NCI-H774 (cell line): Measurements from ENCODE around the gene ZFYVE28.

Source experiments
- DNase-seq: peaks from one replicate; lab custom pipeline; 2025; lab: John Stamatoyannopoulos, UW

Gene ZFYVE28

GRCh38 chr4:2331519-2332200 lies 86.8 kb downstream of the ZFYVE28 start:
- DNase-seq = no peak

DNA sequence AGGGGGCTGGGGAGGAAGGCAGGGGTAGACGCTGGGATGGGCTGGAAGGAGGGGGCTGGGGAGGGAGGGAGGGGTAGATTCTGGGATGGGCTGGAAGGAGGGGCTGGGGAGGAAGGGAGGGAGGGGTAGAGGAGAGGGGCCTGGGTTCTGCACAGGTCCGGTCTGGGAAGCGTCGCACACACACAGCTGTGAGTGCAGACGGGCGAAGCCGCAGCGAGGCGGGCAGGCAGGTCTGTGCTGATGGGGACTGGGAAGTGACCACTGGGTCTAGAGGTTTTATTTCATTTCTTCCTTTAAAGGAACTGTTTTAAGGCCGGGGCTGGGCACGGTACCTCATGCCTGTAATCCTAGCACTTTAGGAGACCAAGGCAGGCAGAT lies 87.4 kb downstream of the ZFYVE28 start:
- DNase-seq = no peak

GRCh38 chr4:2330091-2331042 lies 88.1 kb downstream of the ZFYVE28 start:
- no peak for DNase-seq

DNA sequence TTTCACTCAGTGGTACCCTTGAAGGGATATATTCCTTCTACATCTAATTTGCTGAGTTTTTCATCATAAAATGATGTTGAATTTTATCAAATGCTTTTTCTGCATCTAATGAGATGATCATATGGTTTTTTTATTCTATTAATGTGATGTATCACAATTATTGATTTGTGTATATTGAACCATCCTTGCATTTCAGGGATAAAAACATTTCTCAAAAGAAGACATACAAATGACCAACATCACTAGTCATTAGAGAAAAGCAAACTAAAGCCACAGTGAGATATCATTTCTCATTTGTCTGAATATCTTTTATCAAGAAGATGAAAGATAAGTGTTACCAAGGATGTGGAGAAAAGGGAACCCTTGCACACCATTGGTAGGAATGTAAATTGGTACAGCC lies 90.9 kb downstream of the ZFYVE28 start:
- no peak for DNase-seq

DNA sequence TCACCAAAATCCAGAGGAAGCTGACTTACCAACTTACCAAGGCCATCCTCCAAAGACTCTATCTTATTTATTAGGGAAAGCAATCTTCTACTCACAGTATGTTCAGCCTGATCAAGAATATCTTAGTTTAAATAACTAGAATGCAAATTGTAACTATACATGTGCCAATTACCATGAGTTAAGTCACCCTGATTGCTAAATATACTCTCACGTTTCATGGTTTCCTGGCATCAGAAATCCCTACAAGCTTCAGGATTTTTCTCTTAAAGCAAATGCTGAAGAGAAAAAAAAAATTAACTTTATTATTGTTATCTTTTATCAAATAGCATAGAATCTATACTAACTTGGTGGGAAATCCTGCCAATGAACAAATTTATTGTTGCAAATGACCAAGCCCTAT lies 93.6 kb downstream of the ZFYVE28 start:
- no peak for DNase-seq

GRCh38 chr4:2322841-2323240 lies 95.6 kb downstream of the ZFYVE28 start:
- no peak for DNase-seq

- no peak for DNase-seq
Observed at GRCh38 chr4:2322227-2322626, 96.2 kb downstream of the ZFYVE28 start.

DNA sequence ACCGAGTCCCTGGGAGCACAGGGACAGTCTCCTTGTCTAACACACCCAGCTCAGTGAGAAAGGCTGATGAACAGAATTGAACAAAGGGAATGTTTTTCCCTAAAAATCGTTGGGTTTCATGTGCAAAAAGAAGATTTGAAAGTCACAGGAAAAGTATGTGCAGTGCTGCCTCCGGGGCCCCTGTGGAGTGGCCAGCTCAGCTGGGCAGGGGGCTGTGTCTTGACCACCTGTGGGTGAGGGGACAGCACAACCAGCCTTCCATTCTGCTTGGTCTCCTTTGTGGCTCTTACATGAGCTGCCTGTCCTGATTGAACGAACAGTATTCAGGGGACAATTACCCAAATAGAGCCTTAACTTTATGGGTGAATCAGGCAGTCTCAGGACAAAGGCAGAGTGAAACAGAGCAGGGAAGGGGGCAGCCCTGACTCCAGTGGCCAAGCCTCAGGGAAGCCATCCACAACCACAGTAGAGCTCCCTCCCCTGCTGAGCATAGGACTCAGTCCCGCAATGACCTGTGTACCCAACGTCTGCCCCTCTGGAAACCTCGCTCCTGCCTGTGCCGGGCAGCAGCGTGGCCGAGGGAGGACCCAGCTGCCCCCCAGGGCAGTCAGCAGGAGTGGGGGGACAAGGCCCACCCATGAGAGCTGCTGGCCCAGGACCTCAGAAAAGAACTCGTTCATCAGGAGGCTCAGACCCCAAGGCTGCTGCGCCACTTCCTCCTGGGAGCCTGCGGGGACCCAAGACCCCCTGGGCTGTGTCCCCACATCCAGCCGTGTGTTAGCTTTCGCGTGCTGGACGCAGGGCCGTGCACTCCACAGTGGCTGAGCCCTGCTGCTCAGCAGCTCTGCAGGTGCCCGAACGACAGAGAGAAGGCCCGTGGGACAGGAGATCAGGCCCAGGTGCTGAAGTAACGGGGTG lies 96.9 kb downstream of the ZFYVE28 start:
- no peak for DNase-seq

- DNase-seq = no peak
Observed at GRCh38 chr4:2320746-2321145, 97.7 kb downstream of the ZFYVE28 start.

DNA sequence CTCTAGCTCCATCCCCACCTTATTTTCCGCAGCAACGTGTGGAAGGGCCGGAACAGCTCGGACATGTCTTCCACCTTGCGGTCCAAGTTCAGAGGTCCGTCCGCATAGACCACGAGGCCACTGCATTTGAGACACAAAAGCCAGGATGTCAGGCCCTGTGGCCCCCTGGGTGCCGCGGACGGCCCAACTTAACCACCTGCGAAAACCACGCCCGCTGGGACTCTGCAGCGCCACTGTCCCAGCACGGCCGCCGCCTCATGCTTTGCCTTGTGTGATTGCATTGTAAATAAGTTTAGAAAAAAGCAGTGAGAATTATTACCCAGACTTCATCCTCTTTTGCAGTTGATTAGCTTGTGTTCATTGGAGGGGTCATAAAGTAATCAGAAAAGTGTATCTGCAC lies 98.3 kb downstream of the ZFYVE28 start:
- DNase-seq = no peak

DNA sequence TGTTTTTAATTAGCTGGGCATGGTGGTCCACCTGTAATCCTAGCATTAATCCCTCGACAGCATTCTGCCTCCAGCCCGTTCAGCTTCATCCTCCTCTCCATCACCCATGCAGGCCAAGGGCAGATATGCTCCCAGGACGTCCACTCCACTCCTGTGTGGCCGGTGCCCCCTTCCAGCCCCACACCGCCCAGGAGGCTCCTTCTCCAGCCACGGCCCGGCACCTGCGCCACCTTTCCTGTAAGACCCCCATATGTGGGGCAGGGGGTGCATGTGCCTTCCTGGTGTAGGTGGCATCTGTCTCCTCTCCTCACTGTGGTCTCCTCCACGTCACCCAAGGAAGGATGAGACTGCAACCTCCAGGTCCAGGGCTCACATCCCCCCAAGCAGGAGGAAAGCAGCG lies 99.6 kb downstream of the ZFYVE28 start:
- no peak for DNase-seq

- no peak for DNase-seq
Observed at GRCh38 chr4:2318476-2318875, 100.0 kb downstream of the ZFYVE28 start.

GRCh38 chr4:2313366-2313765 lies 105.1 kb downstream of the ZFYVE28 start:
- no peak for DNase-seq

DNA sequence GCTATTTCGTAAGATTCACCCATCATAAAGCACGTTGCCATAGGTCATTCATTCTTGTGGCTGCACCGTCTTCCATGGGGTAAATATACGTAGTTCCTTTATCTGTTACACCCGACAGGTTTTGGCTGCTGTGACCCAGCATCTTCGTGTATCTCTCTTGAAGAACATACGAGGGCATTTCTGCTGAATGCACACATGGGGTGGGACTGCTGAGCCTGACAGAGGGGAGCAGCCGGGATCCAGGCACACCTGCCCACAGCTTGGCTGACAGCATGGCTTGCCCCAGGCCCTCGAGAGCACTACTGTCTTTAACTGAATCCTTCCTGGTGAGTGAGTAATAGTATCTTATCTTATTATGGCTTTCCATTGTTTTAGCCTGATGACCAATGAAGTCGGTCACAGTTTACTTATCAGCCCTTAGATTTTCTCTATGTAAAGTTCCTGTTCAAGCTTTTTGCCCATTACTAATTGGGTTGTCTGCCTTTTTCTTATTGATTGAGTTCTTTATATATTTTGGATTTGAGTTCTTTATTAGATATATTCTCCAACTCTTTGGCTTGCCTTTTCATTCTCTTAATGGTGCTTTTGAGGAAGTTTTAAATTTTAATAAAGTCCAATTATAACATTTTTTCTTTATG lies 111.6 kb downstream of the ZFYVE28 start:
- DNase-seq = no peak

GRCh38 chr4:2305766-2306501 lies 112.5 kb downstream of the ZFYVE28 start:
- no peak for DNase-seq

DNA sequence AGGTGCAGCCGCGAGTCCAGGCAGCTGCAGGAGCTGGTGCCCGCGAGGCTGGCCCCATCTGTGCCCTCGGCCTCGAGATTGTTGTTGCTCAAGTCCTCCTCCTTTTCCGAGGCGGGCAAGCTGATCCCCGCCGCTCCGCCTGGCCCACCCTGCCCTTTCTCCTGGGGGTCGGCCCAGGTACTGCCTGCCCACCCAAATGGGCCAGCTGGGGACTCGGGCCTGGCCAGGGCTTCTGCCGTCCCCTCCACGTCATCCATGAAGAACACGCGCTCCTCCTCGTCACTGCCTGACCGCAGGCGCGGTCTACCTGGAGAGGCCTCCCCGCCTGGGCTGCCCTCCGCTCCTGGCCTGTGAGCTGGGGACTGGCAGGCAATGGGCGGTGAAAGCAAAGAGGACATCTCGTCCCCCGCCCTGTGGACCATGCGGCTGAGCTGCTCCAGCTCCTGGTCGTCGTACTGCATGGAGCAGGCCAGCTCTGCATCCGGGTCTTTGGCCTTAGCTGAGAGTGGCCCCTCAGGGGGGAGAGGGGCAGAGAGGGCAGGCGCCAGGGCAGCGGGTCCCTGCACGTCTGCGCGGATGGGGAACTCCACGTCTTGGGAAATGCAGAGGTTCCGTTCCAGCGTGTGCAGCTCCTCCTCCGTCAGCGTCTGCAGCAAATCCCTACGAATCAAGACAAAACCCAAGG lies 113.4 kb downstream of the ZFYVE28 start:
- no peak for DNase-seq

DNA sequence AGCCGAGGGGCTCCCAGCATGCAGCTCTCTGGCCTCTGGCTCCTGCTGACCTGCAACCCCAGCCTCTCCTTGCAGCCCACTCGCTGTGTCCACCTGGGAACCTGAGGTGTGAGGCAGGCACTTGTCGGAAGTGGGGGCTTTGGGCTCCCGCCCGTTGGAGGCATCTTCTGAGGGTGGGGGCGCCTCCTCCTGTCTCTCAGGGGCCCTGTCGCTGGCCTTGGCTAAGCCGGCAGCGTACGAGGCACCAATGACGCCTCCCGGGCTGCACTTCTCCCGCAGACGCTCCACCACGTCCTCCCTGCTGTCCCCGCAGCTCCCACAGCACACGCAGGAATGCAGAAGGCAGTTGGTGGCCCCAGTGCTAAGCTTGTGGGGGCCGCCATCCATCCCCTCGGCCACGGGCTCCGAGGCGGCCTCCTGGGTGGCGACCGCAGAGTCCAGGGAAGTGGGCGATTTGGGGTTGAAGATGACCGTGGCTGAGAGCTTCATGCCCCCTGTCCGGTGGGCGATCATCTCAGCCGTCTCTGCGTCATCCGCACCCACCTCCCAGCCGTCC lies 114.0 kb downstream of the ZFYVE28 start:
- DNase-seq = no peak

DNA sequence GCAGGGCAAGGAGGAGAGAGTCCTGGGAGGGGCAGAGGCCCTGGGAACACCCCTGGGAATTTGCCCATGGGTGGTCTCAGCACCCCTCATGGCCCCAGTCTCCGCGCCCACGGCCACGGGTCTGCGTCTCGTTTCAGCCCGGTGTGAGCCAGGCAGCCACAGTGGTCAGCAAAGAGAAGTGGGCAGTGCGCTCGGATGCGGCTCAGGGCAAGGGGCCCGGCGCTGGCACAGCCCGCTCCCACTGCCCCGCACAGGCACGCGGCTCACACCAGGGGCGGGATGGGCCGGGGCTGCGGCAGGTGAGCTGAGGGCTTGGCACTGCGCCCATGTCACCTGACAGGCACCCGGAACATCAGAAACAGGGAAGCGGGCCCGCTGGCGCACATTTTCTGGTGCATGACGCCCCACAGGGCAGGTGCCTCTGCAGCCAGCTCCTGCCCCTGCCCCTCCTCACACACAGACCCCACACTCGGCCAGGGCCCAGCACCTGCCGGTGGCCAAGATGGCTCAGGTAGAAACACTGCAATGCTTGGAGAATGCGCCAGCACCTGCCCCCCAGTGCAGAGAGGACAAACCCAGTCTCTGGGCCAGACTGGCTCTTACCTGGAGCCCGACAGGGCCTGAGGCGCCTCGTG lies 114.6 kb downstream of the ZFYVE28 start:
- DNase-seq = no peak

- no peak for DNase-seq
Observed at GRCh38 chr4:2303121-2303685, 115.2 kb downstream of the ZFYVE28 start.
